Measurements from ENCODE around the gene ADD3.

- TF ChIP-seq CTCF (IDR thresholded peaks at IDR 0.05; ENCODE audit: borderline replicate concordance, extremely low read depth, low read length, poor library complexity, severe bottlenecking): no peak
- TF ChIP-seq EZH2 (IDR thresholded peaks at IDR 0.05; ENCODE audit: borderline replicate concordance, low read depth, low read length, severe bottlenecking): no peak
These were observed 25.7 kb upstream of the ADD3 start for GRCh38 chr10:109982123-109982522.

All from DND-41 (cell line).